ENCODE data around the gene SCO2.

Gene SCO2

DNA sequence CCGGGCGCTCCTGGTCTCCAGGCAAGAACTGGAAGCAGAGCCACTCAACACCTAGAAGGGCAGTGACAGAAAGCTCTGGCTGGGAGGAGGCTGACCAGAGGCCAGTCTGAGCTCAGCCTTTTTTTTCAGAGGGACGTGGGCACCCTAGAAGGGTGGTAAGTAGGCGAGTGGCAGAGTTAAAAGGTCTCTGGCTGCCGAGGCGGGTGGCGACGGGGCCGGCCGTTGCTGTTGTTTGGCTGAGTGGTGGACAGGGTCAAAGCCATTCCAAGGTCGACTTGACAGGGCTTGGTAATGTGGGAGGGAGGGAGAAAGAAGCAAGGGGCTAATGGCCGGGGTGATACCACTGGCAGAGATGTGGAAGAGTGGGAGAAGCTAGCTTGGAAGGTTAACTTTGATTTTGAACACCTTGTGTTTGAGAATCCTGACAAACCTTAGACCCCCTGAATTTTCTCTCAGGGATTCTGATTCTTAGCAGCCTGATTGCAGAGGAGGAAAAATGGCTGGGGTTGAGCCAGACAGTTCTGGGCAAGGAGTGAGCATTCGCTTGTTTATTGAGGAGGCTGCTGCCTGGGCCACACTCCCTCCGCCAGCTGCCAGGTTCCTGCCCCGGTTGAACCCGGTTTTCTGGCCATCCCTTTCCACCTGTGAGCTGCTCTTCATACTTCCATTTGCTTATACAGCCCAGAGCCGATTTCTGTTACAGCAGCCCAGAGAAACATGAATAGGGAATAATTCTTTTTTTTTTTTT is 38.2 kb upstream of the SCO2 start:
- peak overlapping the region; percentile 82 for H3K9ac ChIP-seq (ENCODE audit: low read length)
- peaks cover 2% of the 10 kb centered on the region for H3K27me3 ChIP-seq (ENCODE audit: control insufficient read depth, insufficient read depth, low read length)
- H3K4me3 ChIP-seq (ENCODE audit: low read length): peak overlapping the region; percentile 90
- no peaks in the 10 kb centered on the region for H3K36me3 ChIP-seq (ENCODE audit: control insufficient read depth, insufficient read depth, low read length)
- no peaks in the 10 kb centered on the region for H3K9me3 ChIP-seq (ENCODE audit: control insufficient read depth, low read length)
- H3K4me1 ChIP-seq (ENCODE audit: control insufficient read depth, insufficient read depth, low read length): peaks cover 26% of the 10 kb centered on the region

- H3K4me1 ChIP-seq (ENCODE audit: control insufficient read depth, insufficient read depth, low read length): peaks cover 18% of the 10 kb centered on the region
- H3K9ac ChIP-seq (ENCODE audit: low read length): peak within 1 kb of the TSS; percentile 82
- H3K36me3 ChIP-seq (ENCODE audit: control insufficient read depth, insufficient read depth, low read length): no peaks in the 10 kb centered on the region
- H3K4me3 ChIP-seq (ENCODE audit: low read length): peak within 1 kb of the TSS; percentile 90
- peaks cover 2% of the 10 kb centered on the region for H3K27me3 ChIP-seq (ENCODE audit: control insufficient read depth, insufficient read depth, low read length)
- no peaks in the 10 kb centered on the region for H3K9me3 ChIP-seq (ENCODE audit: control insufficient read depth, low read length)
Observed at GRCh38 chr22:50562523-50563412, 37.4 kb upstream of the SCO2 start, which contains the start of gene SYCE3. Gene SYCE3 (minus strand): TSS chr22:50562919. CDS start chr22:50556405, 6,514 bp downstream.

- peaks cover 2% of the 10 kb centered on the region for H3K27me3 ChIP-seq (ENCODE audit: control insufficient read depth, insufficient read depth, low read length)
- H3K9me3 ChIP-seq (ENCODE audit: control insufficient read depth, low read length): no peaks in the 10 kb centered on the region
- H3K9ac ChIP-seq (ENCODE audit: low read length): no peak overlapping the region
- H3K4me3 ChIP-seq (ENCODE audit: low read length): no peak overlapping the region
- H3K4me1 ChIP-seq (ENCODE audit: control insufficient read depth, insufficient read depth, low read length): peaks cover 17% of the 10 kb centered on the region
- no peaks in the 10 kb centered on the region for H3K36me3 ChIP-seq (ENCODE audit: control insufficient read depth, insufficient read depth, low read length)
Observed at GRCh38 chr22:50561401-50562358, 36.3 kb upstream of the SCO2 start.

DNA sequence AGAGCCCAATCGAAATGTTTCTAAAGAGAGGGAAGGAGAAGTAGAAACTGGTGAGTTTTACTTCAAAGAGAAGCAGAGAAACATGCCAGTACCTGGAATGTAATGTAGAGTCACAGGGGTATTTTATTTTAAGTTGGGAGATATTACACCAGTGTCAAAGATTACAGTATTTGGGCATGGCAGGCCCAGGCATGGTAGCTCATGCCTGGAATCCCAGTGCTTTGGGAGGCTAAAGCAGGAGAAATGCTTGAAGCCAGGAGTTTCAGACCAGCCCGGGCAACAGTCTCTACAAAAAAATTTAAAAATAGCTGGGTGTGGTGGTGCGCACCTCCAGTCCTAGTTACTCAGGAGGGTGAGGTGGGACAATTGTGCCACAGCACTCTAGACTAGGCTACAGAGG is 34.6 kb upstream of the SCO2 start:
- H3K27me3 ChIP-seq (ENCODE audit: control insufficient read depth, insufficient read depth, low read length): peaks cover 2% of the 10 kb centered on the region
- peaks cover 17% of the 10 kb centered on the region for H3K4me1 ChIP-seq (ENCODE audit: control insufficient read depth, insufficient read depth, low read length)
- H3K36me3 ChIP-seq (ENCODE audit: control insufficient read depth, insufficient read depth, low read length): no peaks in the 10 kb centered on the region
- no peaks in the 10 kb centered on the region for H3K9me3 ChIP-seq (ENCODE audit: control insufficient read depth, low read length)
- H3K9ac ChIP-seq (ENCODE audit: low read length): no peak overlapping the region
- H3K4me3 ChIP-seq (ENCODE audit: low read length): no peak overlapping the region

DNA sequence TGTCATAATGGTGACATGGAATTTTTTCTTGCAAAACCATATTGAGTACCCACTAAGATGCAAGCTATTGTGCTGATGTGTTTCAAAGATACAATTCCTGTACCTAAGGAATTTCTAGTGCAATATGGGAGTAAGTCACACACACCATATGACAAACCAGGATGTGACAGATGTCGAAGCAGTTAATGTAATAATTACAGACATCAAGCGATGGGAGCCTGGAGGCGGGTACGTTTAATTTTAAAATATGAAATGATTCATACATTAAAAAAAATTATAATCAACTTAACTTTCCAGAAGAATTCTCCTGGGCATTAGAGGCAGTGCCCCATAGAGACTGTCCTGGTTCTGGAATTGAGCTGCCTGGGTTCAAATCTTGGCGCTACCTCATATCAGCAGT is 31.3 kb upstream of the SCO2 start:
- H3K4me3 ChIP-seq (ENCODE audit: low read length): no peak overlapping the region
- no peaks in the 10 kb centered on the region for H3K4me1 ChIP-seq (ENCODE audit: control insufficient read depth, insufficient read depth, low read length)
- no peak overlapping the region for H3K9ac ChIP-seq (ENCODE audit: low read length)
- peaks cover 2% of the 10 kb centered on the region for H3K27me3 ChIP-seq (ENCODE audit: control insufficient read depth, insufficient read depth, low read length)
- H3K36me3 ChIP-seq (ENCODE audit: control insufficient read depth, insufficient read depth, low read length): no peaks in the 10 kb centered on the region
- no peaks in the 10 kb centered on the region for H3K9me3 ChIP-seq (ENCODE audit: control insufficient read depth, low read length)

- peaks cover 6% of the 10 kb centered on the region for H3K4me1 ChIP-seq (ENCODE audit: control insufficient read depth, insufficient read depth, low read length)
- H3K9me3 ChIP-seq (ENCODE audit: control insufficient read depth, low read length): no peaks in the 10 kb centered on the region
- H3K27me3 ChIP-seq (ENCODE audit: control insufficient read depth, insufficient read depth, low read length): peaks cover 18% of the 10 kb centered on the region
- no peak overlapping the region for H3K9ac ChIP-seq (ENCODE audit: low read length)
- H3K36me3 ChIP-seq (ENCODE audit: control insufficient read depth, insufficient read depth, low read length): no peaks in the 10 kb centered on the region
- H3K4me3 ChIP-seq (ENCODE audit: low read length): no peak overlapping the region
Observed at GRCh38 chr22:50553310-50553709, 27.9 kb upstream of the SCO2 start.

DNA sequence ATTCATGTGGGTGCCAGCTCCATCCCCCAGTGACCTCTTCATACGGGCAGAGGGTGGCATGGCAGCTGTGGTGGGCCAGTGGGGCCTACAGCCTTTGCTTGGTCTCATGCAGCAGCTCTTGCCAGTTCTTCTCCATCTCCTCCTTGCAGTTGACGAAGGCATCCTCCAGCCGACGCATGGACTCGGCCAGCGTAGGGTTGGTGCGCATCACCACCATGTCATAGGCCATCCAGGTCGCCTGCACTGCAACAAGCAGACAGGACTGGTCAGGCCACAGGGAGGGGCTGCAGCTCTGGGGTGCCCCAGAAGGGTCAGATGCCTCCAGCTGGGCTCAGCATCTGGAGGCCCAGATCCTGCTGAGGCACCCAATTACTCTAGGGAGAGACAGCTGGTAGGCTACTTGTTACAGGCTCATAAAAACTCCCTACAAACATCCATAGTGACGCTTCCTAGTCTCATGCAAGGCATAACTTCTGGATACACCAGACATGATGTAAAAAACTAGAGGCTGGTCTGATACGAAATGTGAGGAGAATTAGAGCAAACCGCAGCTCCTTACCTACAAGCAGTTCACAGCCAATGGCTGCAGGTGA is 25.9 kb upstream of the SCO2 start:
- no peaks in the 10 kb centered on the region for H3K9me3 ChIP-seq (ENCODE audit: control insufficient read depth, low read length)
- H3K4me1 ChIP-seq (ENCODE audit: control insufficient read depth, insufficient read depth, low read length): peaks cover 9% of the 10 kb centered on the region
- no peak overlapping the region for H3K4me3 ChIP-seq (ENCODE audit: low read length)
- no peaks in the 10 kb centered on the region for H3K36me3 ChIP-seq (ENCODE audit: control insufficient read depth, insufficient read depth, low read length)
- H3K9ac ChIP-seq (ENCODE audit: low read length): no peak overlapping the region
- peaks cover 37% of the 10 kb centered on the region for H3K27me3 ChIP-seq (ENCODE audit: control insufficient read depth, insufficient read depth, low read length)

- H3K9ac ChIP-seq (ENCODE audit: low read length): no peak overlapping the region
- H3K27me3 ChIP-seq (ENCODE audit: control insufficient read depth, insufficient read depth, low read length): peaks cover 41% of the 10 kb centered on the region
- H3K36me3 ChIP-seq (ENCODE audit: control insufficient read depth, insufficient read depth, low read length): no peaks in the 10 kb centered on the region
- H3K4me3 ChIP-seq (ENCODE audit: low read length): no peak overlapping the region
- H3K9me3 ChIP-seq (ENCODE audit: control insufficient read depth, low read length): no peaks in the 10 kb centered on the region
- peaks cover 9% of the 10 kb centered on the region for H3K4me1 ChIP-seq (ENCODE audit: control insufficient read depth, insufficient read depth, low read length)
Observed at GRCh38 chr22:50550395-50550794, 25.0 kb upstream of the SCO2 start.

- peaks cover 45% of the 10 kb centered on the region for H3K27me3 ChIP-seq (ENCODE audit: control insufficient read depth, insufficient read depth, low read length)
- no peaks in the 10 kb centered on the region for H3K36me3 ChIP-seq (ENCODE audit: control insufficient read depth, insufficient read depth, low read length)
- no peaks in the 10 kb centered on the region for H3K9me3 ChIP-seq (ENCODE audit: control insufficient read depth, low read length)
- H3K4me3 ChIP-seq (ENCODE audit: low read length): no peak overlapping the region
- no peak overlapping the region for H3K9ac ChIP-seq (ENCODE audit: low read length)
- H3K4me1 ChIP-seq (ENCODE audit: control insufficient read depth, insufficient read depth, low read length): peaks cover 21% of the 10 kb centered on the region
Observed at GRCh38 chr22:50548921-50549790, 23.8 kb upstream of the SCO2 start.

- no peak overlapping the region for H3K4me3 ChIP-seq (ENCODE audit: low read length)
- no peaks in the 10 kb centered on the region for H3K9me3 ChIP-seq (ENCODE audit: control insufficient read depth, low read length)
- H3K36me3 ChIP-seq (ENCODE audit: control insufficient read depth, insufficient read depth, low read length): no peaks in the 10 kb centered on the region
- H3K4me1 ChIP-seq (ENCODE audit: control insufficient read depth, insufficient read depth, low read length): peaks cover 24% of the 10 kb centered on the region
- H3K27me3 ChIP-seq (ENCODE audit: control insufficient read depth, insufficient read depth, low read length): peaks cover 45% of the 10 kb centered on the region
- H3K9ac ChIP-seq (ENCODE audit: low read length): no peak overlapping the region
Observed at GRCh38 chr22:50548040-50548920, 22.9 kb upstream of the SCO2 start.

All from mucosa of stomach (tissue), 1 donor.